GM23248 (cell line): Measurements from ENCODE around the gene STON2.

Experiments
- EZH2 ChIP-seq: fragments of 200-600 bp; sonication (generic); IDR thresholded peaks from 2 replicates; pipeline ENCODE4 v1.6.1; 2018; ENCODE audit warnings: antibody characterized with exemption, mild to moderate bottlenecking; ENCODE audit not compliant: insufficient read depth, poor library complexity, severe bottlenecking
- EZH2phosphoT487 ChIP-seq: fragments of 200-600 bp; sonication (generic); IDR thresholded peaks from 2 replicates; pipeline ENCODE4 v1.6.1; 2018; ENCODE audit warnings: antibody characterized with exemption, moderate library complexity, mild to moderate bottlenecking, low read depth; ENCODE audit not compliant: insufficient read depth

DNA sequence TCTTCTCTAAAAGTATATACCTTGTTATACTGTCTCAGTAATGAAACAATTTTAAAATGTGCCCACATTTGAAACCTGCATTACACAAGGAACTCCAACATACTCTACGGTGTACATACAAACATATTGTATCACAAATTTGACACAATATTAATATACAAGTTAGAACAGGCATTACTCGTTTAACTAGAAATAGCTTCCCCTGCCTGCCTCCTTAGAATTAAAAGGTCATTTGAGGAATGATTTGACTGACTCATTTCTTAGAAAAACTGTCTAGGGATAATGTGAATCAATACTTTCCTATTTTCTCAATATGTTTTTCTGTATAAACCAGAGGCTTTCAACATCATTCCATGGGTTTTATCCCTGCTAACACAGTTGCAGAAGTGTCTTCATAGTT is 73.7 kb downstream of the STON2 start:
- no peak for TF ChIP-seq EZH2
- no peak for TF ChIP-seq EZH2phosphoT487
